ENCODE results near the gene IFRD2.
"Not testable (repeated sequence)": the region's sequence is repeated elsewhere in the genome, so short reads cannot be mapped to it uniquely, and the experiment has no call there.

IFRD2 gene

GRCh38 chr3:50266017-50266416, 26.2 kb downstream of the IFRD2 start:
- no peak for DNase-seq

DNA sequence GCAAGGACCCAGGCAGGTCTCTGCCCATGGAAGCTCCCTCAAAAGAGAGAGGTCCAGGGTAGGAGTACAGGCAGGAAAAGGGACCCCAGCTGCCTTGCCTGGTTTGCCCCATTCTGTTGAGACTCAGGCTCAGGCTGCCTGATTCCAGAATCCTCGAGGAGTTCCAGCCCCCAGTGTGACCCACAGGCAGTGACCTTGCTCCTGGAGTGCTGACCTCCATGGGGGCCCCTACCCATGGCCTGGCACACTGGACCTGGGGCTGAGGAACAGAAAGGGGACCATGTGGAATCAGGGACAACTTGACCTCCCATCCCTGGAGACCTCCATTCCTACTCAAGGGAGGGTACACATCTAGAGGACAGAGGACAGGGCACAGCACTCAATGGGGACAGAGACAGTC, 26.7 kb downstream of the IFRD2 start:
- DNase-seq = no peak

- no peak for DNase-seq
These were observed 27.2 kb downstream of the IFRD2 start for GRCh38 chr3:50264964-50265485.

GRCh38 chr3:50264383-50264963, 27.8 kb downstream of the IFRD2 start:
- DNase-seq = no peak

GRCh38 chr3:50263478-50264382, 28.5 kb downstream of the IFRD2 start:
- DNase-seq = no peak

- no peak for DNase-seq
These were observed 29.5 kb downstream of the IFRD2 start for GRCh38 chr3:50262778-50263177.

DNA sequence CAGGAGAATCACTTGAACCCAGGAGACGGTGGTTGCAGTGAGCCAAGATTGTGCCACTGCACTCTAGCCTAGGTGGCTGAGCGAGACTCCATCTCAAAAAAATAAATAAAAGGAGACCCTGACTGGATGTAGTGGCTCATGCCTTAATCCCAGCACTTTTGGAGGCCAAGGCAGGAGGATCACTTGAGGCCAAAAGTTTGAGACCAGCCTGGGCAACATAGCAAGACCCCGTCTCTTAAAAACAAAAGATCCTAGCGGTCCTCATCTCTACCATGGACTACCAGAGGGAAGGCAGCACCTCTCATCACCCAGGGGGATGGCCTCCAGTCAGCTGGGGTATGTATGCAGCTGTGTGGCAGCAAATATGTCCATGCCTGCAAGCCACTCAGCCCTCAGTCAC, 30.0 kb downstream of the IFRD2 start:
- not testable (repeated sequence) for DNase-seq

DNA sequence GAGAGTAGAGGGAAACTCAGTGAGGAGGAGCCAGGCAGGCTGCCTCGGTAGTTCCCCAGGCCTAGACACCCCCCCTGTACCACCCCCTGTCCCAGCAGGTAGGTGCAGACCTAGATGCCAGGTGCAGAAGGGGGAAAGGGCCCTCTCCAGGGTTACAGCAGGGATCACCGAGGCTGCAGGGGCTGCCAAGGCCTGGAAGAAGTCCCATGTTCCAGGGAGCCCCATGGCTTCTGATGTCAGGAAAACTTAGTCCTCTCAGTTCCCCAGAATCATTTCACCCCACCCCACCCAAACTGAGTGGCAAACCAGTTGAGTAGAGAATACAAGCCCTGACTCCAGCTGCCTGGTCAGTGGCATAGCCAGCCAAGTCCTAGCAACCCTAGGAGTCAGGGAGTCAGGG, 30.7 kb downstream of the IFRD2 start:
- no peak for DNase-seq

DNA sequence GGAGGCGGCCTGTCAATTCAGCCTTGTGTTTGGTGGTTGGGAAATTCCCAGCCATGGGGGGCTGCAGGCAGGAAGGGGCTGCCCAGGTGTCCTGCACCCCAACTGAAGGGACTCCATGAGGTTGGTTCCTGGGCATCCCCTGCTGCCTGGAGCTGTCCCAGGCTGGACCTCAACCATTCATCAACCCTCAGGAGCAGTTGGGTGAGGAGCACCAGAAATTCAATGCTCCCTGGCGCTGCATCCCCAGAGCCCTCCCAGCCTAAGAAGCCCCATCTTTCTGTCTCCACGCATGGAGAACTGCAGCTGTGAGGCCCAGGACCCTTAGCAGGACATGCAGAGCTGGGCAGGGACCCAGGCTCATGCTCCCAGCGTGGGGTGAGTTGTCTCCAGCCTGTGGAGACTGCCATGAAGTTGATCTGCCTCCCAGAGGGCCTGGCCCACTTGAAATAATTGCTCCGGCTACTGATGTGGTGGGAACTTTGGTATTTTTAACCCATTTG, 31.2 kb downstream of the IFRD2 start:
- no peak for DNase-seq

DNA sequence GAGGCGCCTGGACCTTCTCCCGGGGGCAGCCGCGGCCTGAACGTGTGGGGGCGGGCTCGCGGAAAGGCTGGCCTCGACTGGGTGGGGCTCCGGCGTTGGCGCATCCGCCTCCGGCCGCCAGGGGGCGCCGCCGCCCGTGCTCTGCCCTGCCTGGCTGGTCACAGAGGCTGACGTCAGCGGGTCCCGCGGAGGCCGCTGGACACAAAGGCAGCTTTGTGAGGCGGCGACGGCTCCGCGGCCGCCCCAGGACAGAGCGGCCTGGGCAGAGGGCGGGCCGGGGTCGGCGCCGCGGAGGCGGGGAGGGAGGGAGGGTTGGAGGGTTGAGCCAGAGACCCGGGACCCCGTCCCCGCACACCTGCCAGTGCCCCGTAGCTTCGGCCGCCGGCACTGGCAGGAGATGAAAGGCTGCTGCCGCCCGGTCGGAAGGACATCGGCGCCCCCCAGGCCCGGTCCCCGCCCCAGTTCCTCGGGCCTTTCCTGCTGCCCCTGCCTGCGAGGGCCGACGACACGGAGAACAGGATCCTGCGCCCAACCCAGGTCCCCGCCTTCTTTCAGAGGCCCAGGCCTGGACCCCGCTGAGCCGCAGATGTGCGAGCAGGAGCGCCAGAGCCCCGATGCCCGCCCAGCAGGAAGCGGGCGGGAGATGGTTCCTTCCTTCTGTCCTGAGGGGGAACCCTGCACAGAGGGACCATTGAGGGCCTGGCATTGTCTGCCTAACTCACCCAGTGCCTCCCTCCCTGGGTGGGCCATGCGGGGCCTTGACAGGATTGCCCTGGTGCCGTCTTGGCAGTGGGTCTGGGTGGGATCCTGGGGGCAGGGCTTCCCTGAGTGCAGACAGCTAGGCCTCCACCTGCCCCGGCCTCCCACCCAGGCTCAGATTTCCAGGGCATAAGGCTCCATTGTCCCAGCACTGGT, 31.9 kb downstream of the IFRD2 start:
- DNase-seq = peak; percentile 74

DNA sequence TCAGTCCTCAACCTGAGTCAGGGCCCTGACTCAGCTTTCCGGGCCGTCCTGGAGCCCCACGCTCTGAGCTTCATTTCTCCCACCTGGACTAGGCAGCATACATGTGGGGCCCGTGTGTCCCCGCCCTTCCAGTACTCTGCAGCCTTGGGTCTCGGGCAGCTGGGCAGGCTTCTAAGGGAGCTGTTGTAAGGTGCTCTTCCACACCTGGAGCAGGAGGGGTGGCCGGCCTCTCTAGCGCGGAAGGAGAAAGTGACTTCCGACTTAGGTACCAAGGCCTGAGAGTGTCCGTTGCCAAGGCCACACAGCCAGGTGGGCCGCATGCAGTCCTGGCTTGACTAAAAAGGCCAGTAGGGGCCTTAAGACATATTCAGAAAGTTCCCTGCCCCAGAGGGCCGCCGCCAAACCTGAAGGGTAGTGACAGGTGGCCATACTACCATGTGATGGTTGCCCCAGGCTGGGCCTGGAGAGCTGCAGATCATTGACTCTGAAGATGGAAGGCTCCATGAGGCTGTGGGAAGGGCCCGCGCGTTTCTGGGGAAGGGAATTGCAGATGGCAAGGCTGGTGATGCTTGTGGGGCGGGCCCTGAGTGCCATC, 32.7 kb downstream of the IFRD2 start:
- no peak for DNase-seq

GRCh38 chr3:50258979-50259378, 33.2 kb downstream of the IFRD2 start:
- DNase-seq = no peak

DNA sequence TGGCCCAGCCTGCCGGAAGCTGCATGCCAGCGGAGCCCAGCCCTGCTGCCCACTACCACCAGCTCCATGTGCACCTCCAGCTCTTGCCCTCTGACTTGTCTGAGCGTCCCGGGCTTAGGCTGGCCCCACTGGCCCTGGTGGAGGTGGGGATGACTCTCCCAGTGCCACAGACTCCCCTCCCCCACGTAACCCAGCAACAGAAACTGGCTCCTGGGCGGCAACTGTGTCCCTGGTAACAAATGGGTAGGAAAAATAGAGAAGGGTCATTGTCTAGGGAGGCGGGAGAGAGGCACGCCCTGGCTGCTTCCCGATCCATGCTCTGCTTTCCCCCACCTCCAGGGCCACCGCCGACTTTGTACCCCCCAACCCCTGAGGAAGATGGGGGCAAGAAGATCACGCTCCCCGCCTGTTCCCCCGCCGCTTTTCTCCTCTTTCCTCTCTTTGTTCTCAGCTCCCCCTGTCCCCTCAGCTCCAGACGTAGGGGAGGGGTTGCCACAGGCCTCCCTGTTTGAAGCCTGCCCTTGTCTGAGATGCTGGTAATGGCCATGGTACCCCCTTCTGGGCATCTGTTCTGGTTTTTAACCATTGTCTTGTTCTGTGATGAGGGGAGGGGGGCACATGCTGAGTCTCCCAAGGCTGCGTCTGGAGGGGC, 34.1 kb downstream of the IFRD2 start:
- no peak for DNase-seq

DNA sequence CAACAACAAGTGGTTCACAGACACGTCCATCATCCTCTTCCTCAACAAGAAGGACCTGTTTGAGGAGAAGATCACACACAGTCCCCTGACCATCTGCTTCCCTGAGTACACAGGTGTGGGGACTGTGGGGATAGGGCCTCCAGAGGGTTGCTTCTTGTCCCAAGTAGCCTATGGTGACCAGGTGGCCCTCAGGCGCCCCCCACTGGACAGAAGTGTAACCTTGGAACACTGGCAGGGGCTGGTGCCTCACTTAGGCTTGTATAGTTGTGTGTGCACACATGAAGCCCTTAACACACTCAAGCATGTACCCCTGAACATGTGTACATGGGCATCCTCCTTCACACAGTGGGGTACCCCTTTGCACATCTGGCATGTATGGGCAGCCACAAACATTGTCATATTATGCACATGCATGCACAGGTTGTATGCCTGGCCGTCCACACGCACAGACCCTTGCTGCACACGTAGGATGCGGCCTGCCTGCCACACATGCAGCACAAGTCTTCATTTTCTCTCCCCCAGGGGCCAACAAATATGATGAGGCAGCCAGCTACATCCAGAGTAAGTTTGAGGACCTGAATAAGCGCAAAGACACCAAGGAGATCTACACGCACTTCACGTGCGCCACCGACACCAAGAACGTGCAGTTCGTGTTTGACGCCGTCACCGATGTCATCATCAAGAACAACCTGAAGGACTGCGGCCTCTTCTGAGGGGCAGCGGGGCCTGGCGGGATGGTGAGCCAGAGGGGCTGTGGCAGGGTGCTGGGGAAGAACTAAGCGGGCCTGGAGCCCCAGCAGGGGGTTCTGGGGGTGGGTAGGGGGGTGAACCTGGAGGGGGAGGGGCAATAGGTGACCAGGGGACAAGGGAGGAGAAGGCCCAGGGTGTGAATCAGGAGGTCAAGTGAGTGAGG, 35.0 kb downstream of the IFRD2 start:
- no peak for DNase-seq

DNA sequence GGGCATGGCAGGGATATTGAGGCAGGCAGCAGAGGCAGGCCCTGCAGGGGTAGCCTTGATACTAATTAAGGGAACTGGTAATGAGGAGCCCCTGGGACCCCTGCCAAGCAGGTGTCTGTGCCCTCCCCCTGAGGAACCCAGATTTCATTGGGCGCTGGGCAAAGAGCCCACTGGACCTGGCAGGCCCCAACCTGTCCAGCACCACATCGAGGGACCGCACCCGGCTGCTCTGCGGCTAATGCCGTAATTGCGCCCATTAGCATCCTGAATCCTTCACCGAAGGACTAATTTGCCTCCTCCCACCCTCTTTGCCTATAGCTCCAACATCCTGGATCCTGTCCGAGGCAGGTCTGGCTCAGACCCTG, 37.0 kb downstream of the IFRD2 start:
- no peak for DNase-seq

DNA sequence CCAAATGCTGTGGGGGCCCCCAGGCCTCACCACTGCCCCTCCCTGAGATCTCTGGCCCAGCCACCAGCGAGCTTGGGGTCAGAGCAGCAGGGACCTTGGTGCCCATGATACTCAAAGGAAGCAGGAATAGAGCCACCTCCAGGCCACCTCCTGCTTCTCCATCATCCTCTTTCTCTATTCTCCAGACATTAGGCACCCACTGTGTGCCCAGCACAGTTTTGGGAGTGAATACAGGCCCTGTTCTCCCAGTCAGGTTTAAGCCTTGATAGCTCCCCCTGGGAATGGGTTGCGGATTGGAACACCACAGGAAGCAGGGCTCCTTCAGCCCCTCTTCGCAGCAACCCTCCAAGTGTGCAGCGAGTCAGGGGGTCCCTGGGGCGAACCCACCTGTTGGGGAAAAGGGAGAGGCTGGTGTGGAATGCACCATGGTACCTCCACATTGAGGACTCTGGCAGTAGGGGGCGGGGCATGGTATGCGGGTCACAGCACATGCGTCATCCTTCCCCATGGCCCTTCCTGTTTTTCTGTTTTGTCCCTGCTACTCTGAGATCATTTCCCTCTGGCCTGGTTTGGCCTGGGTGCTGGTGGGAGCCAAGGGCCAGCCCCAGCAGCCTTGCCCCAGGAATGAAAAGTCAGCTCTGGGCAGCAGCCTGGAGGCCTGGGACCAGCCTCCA, 37.5 kb downstream of the IFRD2 start:
- no peak for DNase-seq

DNA sequence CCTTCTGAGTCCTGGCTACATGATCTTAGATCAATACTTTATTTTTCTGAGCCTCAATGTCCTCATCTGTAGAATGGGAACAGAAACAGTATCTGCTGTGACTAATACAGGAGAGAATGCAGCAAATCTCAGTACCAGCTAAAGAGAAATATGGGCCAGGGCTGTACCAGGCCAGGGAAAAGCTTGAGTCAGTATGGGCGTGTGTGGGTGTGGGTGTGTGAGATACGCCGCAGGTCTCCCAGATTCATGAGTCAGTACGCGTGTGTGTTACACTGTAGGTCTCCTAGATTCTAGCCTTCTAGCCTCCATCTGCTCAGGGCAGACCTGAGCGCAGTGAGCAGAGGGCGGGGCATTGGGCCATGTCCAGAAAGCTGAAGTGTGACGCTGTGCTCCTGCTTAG, 41.0 kb downstream of the IFRD2 start:
- no peak for DNase-seq

DNA sequence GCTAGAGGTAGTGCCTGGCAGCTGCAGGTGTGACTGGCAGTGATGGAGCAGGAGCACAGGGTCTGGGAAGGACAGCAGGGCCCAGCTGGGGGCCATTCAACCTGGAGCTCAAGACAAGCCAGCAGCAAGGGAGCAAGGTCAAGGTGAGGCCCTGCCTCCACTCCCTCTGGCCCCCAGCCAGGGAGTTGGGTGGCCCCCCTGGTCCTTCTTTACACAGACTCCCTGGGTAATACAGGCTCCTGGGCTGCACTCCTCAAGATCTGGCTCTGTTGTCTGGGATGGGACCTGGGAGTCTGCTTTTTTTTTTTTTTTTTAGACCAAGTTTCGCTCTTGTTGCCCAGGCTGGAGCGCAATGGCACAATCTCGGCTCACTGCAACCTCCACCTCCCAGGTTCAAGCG, 41.7 kb downstream of the IFRD2 start:
- no peak for DNase-seq

DNA sequence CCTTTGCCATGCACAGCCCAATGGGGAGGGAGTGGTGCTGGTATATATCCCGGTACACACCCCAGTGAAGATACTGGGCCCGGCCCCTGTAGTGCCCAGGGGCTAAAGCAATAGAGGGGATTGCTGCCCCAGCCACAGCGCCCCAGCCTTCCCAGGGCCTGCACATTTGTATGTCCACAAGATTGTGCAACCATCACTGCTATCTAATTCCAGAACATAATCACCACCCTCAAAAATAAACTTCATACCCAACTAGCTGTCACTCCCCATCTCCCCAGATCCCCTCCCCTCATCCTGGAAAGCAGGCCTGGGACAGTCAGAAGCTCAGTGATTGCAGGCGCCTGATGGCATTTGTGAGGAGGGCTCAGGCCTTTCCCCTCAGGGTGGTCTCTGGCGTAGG, 42.8 kb downstream of the IFRD2 start:
- no peak for DNase-seq

- DNase-seq = no peak
These were observed 43.8 kb downstream of the IFRD2 start for GRCh38 chr3:50248387-50248786.

All from NCI-H748 treated with DMSO at 0.1 percent for 48 hours (cell line).